Ishikawa (cell line): ENCODE measurements around the gene FBXO24.
A peak's percentile ranks its signal among the peaks of the same experiment; 100 is the strongest.

Experiments used
- CEBPB ChIP-seq: IDR thresholded peaks from 2 replicates; pipeline ENCODE4 v1.6.1; 2012
- CREB1 ChIP-seq: IDR thresholded peaks from 2 replicates; pipeline ENCODE4 v1.6.1; 2012; ENCODE audit warnings: low read depth
- EGR1 ChIP-seq: IDR thresholded peaks from 2 replicates; pipeline ENCODE4 v1.6.1; 2012
- EP300 ChIP-seq: IDR thresholded peaks from 2 replicates; pipeline ENCODE4 v1.6.1; 2012; ENCODE audit warnings: borderline replicate concordance
- FOXM1 ChIP-seq: IDR thresholded peaks from 2 replicates; pipeline ENCODE4 v1.6.1; 2012; ENCODE audit warnings: low read depth, borderline replicate concordance
- MAX ChIP-seq: IDR thresholded peaks from 2 replicates; pipeline ENCODE4 v1.6.1; 2012
- NFIC ChIP-seq: IDR thresholded peaks from 2 replicates; pipeline ENCODE4 v1.6.1; 2012
- RAD21 ChIP-seq: IDR thresholded peaks from 2 replicates; pipeline ENCODE4 v1.6.1; 2012; ENCODE audit warnings: low read depth
- REST ChIP-seq: IDR thresholded peaks from 2 replicates; pipeline ENCODE4 v1.6.1; 2012; ENCODE audit warnings: low read depth, mild to moderate bottlenecking
- TAF1 ChIP-seq: IDR thresholded peaks from 2 replicates; pipeline ENCODE4 v1.6.1; 2012; ENCODE audit warnings: low read depth, mild to moderate bottlenecking
- TCF12 ChIP-seq: IDR thresholded peaks from 2 replicates; pipeline ENCODE4 v1.6.1; 2012; ENCODE audit warnings: low read depth
- TEAD4 ChIP-seq: IDR thresholded peaks from 2 replicates; pipeline ENCODE4 v1.6.1; 2012
- USF1 ChIP-seq: IDR thresholded peaks from 2 replicates; pipeline ENCODE4 v1.6.1; 2012
- YY1 ChIP-seq: IDR thresholded peaks from 2 replicates; pipeline ENCODE4 v1.6.1; 2012; ENCODE audit warnings: low read depth
- ZBTB7A ChIP-seq: IDR thresholded peaks from 2 replicates; pipeline ENCODE4 v1.6.1; 2012; ENCODE audit warnings: low read depth

The FBXO24 gene

GRCh38 chr7:100545360-100546128, 40.6 kb upstream of the FBXO24 start:
- TF ChIP-seq NFIC (no peak), CREB1 (no peak), USF1 (peak; percentile 46; the same call in 1 of the 2 replicates), MAX (peak; percentile 74), FOXM1 (no peak), TEAD4 (peak; percentile 61), YY1 (no peak), EGR1 (no peak), RAD21 (no peak), TCF12 (no peak), TAF1 (no peak), EP300 (peak; percentile 25; the same call in 1 of the 2 replicates), ZBTB7A (no peak), REST (no peak), CEBPB (no peak)

GRCh38 chr7:100546129-100546925, 39.8 kb upstream of the FBXO24 start:
- no peak for TF ChIP-seq EP300
- no peak for TF ChIP-seq NFIC
- TF ChIP-seq USF1: no peak
- TF ChIP-seq CREB1: no peak
- TF ChIP-seq MAX: no peak
- TF ChIP-seq YY1: no peak
- TF ChIP-seq FOXM1: no peak
- no peak for TF ChIP-seq ZBTB7A

GRCh38 chr7:100546926-100547800, 39.0 kb upstream of the FBXO24 start:
- TF ChIP-seq YY1: no peak
- TF ChIP-seq EGR1: no peak
- no peak for TF ChIP-seq FOXM1
- TF ChIP-seq TEAD4: no peak
- no peak for TF ChIP-seq EP300
- no peak for TF ChIP-seq CREB1
- no peak for TF ChIP-seq REST
- TF ChIP-seq RAD21: no peak
- TF ChIP-seq CEBPB: no peak
- no peak for TF ChIP-seq NFIC
- TF ChIP-seq USF1: no peak
- TF ChIP-seq ZBTB7A: no peak
- no peak for TF ChIP-seq TAF1
- no peak for TF ChIP-seq TCF12

- TF ChIP-seq CREB1 (no peak), USF1 (peak; percentile 24; the same call in 1 of the 2 replicates)
Measured at GRCh38 chr7:100547872-100548271, 38.3 kb upstream of the FBXO24 start.
